ENCODE results near the gene OXER1. TPM values are rescaled to one million over a fixed set of nuclear protein-coding genes. Genes with fewer than 3 reads are reported as not detected.

The OXER1 gene
- total RNA-seq, 3 donors from 2014 or later: 1.6 to 8.9 (median 2.4) TPM

GRCh38 chr2:42783511-42783910 lies 19.6 kb upstream of the OXER1 start:
- no peaks in the 10 kb centered on the region for H3K4me1 ChIP-seq (ENCODE audit: low read depth)
- DNase-seq: no peak
- intact Hi-C loops (cut with DNase I, micrococcal nuclease): no loop called here
- TF ChIP-seq CTCF (IDR thresholded peaks at IDR 0.05): no peak
- H3K4me3 ChIP-seq: no peak overlapping the region
- H3K9me3 ChIP-seq: peaks cover 17% of the 10 kb centered on the region
- no peak for ATAC-seq
- H3K36me3 ChIP-seq (ENCODE audit: low read depth): no peaks in the 10 kb centered on the region

DNA sequence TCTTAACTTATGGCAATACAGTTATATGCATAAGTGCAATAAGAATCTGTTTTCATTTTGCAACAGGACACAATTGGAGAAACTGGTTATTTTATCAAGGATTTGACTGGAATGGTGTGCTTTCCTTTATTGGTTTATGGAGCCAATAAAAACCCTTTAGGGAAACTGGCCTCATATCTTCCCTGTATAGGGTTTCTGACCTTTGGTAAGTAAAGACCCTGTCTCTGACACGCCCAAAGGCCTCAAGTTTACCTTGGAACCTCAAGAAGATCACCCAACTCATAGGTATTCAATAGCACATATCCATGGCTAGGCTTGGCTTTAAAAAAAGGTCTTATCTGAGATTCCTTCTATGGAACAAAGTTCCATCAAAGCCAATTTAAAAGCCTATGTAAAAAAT lies 17.2 kb upstream of the OXER1 start:
- TF ChIP-seq CTCF (IDR thresholded peaks at IDR 0.05): no peak
- Histone ChIP-seq H3K9me3 (peaks cover 22% of the 10 kb centered on the region), H3K4me1 (ENCODE audit: low read depth) (no peaks in the 10 kb centered on the region), H3K4me3 (no peak overlapping the region), H3K36me3 (ENCODE audit: low read depth) (no peaks in the 10 kb centered on the region)
- ATAC-seq (peak; percentile 86), DNase-seq (peak in 1 of 3 donors; percentile 60)
- intact Hi-C loops (cut with DNase I, micrococcal nuclease): no loop called here

GRCh38 chr2:42777883-42778805 lies 14.2 kb upstream of the OXER1 start:
- Histone ChIP-seq H3K4me1 (ENCODE audit: low read depth) (no peaks in the 10 kb centered on the region), H3K9me3 (peaks cover 22% of the 10 kb centered on the region), H3K4me3 (no peak overlapping the region), H3K36me3 (ENCODE audit: low read depth) (no peaks in the 10 kb centered on the region)
- no peak for TF ChIP-seq CTCF (IDR thresholded peaks at IDR 0.05)
- intact Hi-C loops (cut with DNase I, micrococcal nuclease): no loop called here
- ATAC-seq: no peak
- no peak for DNase-seq

DNA sequence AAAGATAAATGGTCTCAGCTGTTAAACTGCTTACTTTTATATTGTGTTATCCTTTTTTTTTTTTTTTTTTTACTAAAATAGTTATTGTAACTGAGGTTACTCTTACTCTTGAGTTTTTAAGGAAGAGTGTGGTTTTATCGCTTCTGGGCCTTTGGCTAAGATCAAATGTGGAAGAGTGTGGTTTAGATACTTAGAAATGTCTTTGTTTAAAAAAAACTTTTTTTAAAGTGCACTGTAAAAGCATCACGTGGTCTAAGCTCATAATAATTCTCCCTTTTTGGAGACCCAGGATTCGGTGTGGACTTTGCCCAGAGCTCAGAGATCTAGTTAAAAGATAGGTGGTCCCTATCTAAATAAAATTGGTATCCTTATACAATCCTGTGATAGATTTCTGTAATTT lies 11.9 kb upstream of the OXER1 start:
- intact Hi-C loops (cut with DNase I, micrococcal nuclease): no loop called here
- DNase-seq (no peak), ATAC-seq (no peak)
- H3K9me3 ChIP-seq: peaks cover 22% of the 10 kb centered on the region
- no peaks in the 10 kb centered on the region for H3K36me3 ChIP-seq (ENCODE audit: low read depth)
- no peaks in the 10 kb centered on the region for H3K4me1 ChIP-seq (ENCODE audit: low read depth)
- no peak overlapping the region for H3K4me3 ChIP-seq
- no peak for TF ChIP-seq CTCF (IDR thresholded peaks at IDR 0.05)

DNA sequence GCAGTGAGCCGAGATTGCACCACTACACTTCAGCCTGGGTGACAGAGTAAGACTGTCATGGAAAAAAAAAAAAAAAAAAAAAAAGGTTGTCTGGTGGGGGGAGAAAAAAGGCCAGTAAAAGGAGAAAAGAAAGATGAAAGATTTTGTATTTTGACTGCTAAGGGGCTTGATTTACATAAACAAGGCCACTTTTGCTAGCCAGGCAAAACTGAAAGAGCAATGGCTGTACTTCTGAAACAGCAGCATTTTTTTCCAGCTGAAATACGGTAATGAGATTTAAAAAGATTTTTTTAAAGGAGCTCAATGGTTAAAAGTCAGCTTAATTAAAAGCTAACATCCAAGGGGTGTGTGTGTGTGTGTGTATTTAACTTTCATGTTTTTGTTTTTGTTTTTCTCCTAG lies 11.3 kb upstream of the OXER1 start:
- Histone ChIP-seq H3K9me3 (peaks cover 18% of the 10 kb centered on the region), H3K36me3 (ENCODE audit: low read depth) (no peaks in the 10 kb centered on the region), H3K4me1 (ENCODE audit: low read depth) (no peaks in the 10 kb centered on the region), H3K4me3 (no peak overlapping the region)
- no peak for DNase-seq
- ATAC-seq: no peak
- intact Hi-C loops (cut with DNase I, micrococcal nuclease): no loop called here
- no peak for TF ChIP-seq CTCF (IDR thresholded peaks at IDR 0.05)

Measured in mucosa of descending colon (tissue), 3 donors.